Activated naive CD4-positive, alpha-beta T cell treated with anti-CD3 and anti-CD28 coated beads, Interleukin-2, amount 50 U/mL, for 72 hours (primary cell): Measurements from ENCODE around the gene TAL1. TPM values are rescaled to one million over a fixed set of nuclear protein-coding genes. Genes with fewer than 3 reads are reported as not detected.
A peak's percentile ranks its signal among the peaks of the same experiment; 100 is the strongest.
"Not testable (repeated sequence)": the region's sequence is repeated elsewhere in the genome, so short reads cannot be mapped to it uniquely, and the experiment has no call there.

Experiments used
- ATAC-seq, 2 donors: fragments of 150-1000 bp; cut with Tn5 transposase; 2 replicates each; pipeline ENCODE4 v1.10.0; 2021; ENCODE audit warnings: mild to moderate bottlenecking in 2 of 2, moderate library complexity in 2 of 2
- DNase-seq, 2 donors: peaks; one replicate each; pipeline ENCODE4 v3.0.0; 2021 to 2022; ENCODE audit warnings: low spot score in 2 of 2
- H3K27ac Mint-ChIP-seq, 2 donors: one replicate each; pipeline ENCODE4 v1.8.0; 2022; ENCODE audit warnings: mild to moderate bottlenecking in 2 of 2, mixed read lengths in 2 of 2
- H3K36me3 Mint-ChIP-seq, 2 donors: one replicate each; pipeline ENCODE4 v1.8.0; 2022; ENCODE audit warnings: mixed read lengths in 2 of 2
- H3K9me3 Mint-ChIP-seq, 2 donors: one replicate each; pipeline ENCODE4 v1.8.0; 2022; ENCODE audit warnings: mixed read lengths in 2 of 2
- total RNA-seq, 2 donors: library from RNA; stranded (reverse); gene quantifications; one replicate each; pipeline ENCODE4 v1.2.3, GENCODE V29; 2022

TAL1 gene
- total RNA-seq = under 1 TPM; 0.11 to 0.14 TPM

DNA sequence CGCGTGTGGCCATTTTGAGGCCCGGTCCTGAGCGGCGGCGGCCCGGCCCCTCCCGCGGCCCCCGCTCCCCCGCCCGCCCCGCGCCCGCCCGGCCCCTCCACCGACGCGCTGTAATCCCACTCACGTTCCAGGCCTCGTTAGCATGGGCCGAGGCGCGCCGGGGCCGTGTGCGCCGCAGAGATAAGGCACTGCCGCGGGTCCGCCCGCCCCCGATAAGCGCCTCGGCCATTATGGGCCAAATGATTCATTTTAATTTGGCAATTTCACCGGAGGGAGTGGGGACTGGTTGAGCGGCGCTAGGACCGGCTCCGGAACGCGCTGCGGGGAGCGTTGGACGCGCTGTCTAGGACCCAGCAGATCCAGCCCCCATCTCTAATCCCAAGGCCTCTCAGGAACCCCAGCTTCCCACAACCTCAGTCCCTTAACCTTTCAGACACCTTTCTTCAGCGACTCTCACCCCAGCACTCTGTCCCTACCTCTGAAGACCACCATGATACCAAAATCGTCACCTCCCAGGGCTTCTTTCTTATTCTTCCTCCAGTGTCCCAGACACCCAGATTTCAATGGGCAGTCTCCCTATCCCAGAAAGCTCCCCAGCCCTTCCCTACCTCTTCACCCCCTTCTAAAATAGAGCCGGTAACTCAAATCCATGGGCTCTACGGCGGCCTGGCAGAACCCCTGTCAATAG, at the start of gene TAL1:
TAL1 (minus strand) TSS at position 39 of the 688 bp plus-strand sequence. CDS start 6,337 bp downstream, outside the sequence.
- no peak for DNase-seq
- peaks cover 6 to 10% of the 10 kb centered on the region in 2 donors for H3K36me3 Mint-ChIP-seq
- peak in 1 of 2 donors; percentile 39 for ATAC-seq
- peak within 1 kb of the TSS in 1 of 2 donors; percentile 9 for H3K27ac Mint-ChIP-seq
- no peaks in the 10 kb centered on the region for H3K9me3 Mint-ChIP-seq

DNA sequence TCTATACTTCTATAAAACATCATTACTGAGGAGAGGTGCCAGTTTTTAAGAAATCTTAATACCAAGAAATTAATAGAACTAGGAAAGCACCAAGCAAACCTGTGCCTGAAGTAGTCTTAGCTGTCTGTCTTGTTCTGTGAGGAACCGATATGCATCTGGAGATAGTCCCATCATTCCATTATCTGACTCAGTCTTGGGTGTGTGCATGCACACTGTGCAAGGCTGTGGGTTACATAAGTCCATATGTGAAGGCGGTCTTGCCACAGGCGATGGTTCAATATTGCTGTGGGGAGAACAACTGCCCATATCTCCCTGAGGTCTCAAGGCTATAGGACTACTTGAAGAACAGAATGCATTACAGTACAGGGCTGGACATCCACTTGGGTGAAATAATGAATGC, 48.1 kb upstream of the TAL1 start:
- Mint-ChIP-seq H3K9me3 (no peaks in the 10 kb centered on the region), H3K27ac (no peak overlapping the region), H3K36me3 (peaks cover 16 to 24% of the 10 kb centered on the region in 2 donors)
- ATAC-seq (no peak), DNase-seq (no peak)

DNA sequence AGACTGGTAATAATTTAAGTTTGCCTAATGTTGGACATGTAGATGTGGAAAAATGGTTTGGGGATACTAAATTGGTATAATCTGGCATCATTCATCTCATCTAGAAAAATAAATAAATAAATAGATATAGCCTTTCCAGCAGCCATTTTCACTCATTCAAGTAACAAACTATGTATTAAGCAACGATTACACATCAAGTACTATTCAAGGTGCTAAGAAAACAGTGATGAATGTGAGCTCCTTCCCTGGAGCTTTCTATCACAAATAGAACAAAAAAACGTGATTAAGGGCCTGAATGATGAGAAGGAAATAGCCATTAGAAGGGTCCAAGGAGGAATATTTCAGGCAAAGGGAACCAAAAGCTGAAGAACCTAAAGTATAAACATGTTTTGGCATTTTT, 44.8 kb upstream of the TAL1 start:
- no peaks in the 10 kb centered on the region for H3K9me3 Mint-ChIP-seq
- ATAC-seq = no peak
- no peak overlapping the region for H3K27ac Mint-ChIP-seq
- DNase-seq = no peak
- peaks cover 16 to 21% of the 10 kb centered on the region in 2 donors for H3K36me3 Mint-ChIP-seq

DNA sequence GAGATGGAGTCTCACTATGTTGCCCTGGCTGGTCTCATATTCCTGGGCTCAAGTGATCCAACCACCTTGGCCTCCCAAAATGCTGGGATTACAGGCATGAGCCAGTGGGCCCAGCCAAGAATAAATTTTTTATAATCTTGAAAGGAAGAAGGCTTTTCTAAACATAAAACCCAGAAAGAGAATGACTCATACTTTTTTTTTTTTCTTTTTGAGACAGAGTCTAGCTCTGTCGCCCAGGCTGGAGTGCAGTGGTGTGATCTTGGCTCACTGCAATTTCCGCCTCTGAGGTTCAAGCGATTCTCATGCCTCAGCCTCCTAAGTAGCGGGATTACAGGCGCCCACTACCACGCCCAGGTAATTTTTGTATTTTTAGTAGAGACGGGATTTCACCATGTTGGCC, 43.8 kb upstream of the TAL1 start:
- not testable (repeated sequence) for H3K9me3 Mint-ChIP-seq, DNase-seq, H3K27ac Mint-ChIP-seq, ATAC-seq
- peaks cover 15 to 16% of the 10 kb centered on the region in 2 donors for H3K36me3 Mint-ChIP-seq

DNA sequence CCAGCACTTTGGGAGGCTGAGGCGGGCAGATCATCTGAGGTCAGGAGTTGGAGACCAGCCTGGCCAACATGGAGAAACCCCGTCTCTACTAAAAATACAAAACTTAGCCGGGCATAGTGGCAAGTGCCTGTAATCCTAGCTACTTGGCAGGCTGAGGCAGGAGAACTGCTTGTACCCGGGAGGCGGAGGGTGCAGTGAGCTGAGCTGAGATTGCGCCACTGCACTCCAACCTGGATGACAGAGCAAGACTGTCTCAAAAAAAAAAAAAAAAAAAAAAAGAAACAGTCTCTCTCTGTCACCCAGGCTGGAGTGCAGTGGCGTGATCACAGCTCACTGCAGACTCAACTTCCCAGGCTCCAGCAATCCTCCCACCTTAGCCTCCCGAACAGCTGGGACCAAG, 33.5 kb upstream of the TAL1 start:
- Mint-ChIP-seq H3K27ac (peak overlapping the region in 1 of 2 donors; percentile 29), H3K36me3 (peaks cover 10 to 28% of the 10 kb centered on the region in 2 donors)
- not testable (repeated sequence) for ATAC-seq, DNase-seq, H3K9me3 Mint-ChIP-seq

DNA sequence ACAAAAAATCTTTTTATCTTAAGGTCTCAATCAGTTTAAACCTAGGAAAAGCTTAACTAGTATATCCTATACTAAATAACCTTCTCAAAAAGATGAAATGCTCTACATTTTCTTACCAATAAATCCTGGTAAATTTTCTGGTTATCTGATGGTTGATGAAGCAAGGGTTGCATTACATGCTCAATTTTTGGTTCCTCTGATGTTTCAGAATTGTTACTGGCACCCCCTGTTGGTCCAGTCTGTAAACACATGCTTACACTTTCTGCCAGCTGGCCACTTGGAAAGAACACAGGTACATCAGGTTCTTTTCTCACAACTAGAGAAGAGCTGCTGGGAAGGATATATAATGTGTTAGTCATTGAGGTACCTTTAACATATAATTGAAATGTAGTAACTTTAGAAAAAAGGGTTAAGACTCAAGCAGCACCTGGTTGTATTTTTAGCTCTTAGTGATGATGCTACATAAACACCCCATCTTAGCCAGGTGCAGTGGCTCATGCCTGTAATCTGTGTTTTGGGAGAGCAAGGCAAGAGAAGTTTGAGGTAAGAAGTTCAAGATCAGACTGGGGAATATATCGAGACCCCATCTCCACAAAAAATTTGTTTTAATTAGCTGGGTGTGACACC, 30.9 kb upstream of the TAL1 start:
- Mint-ChIP-seq H3K9me3 (no peaks in the 10 kb centered on the region), H3K27ac (no peak overlapping the region), H3K36me3 (peaks cover 10 to 28% of the 10 kb centered on the region in 2 donors)
- DNase-seq (peak in 1 of 2 donors; percentile 42), ATAC-seq (peak in 1 of 2 donors; percentile 53)

DNA sequence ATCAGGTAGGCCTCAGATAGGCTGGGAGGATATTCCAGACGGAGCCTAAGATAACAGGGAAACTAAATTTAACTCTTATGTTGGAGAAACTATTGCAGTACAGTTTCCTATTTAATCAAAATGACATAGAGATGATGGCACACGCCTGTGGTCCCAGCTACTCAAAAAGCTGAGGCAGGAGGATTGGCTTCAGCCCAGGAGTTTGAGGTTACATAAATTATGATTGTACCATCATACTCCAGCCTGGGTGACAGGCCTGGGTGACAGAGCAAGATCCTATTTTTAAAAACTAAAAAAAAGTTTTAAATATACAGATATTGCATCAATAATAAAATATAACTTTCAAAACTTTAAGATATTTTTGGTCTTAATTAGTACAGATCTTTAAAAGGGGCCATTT, 25.2 kb upstream of the TAL1 start:
- Mint-ChIP-seq H3K36me3 (peaks cover 0 to 15% of the 10 kb centered on the region in 2 donors), H3K9me3 (no peaks in the 10 kb centered on the region), H3K27ac (no peak overlapping the region)
- ATAC-seq (no peak), DNase-seq (no peak)

DNA sequence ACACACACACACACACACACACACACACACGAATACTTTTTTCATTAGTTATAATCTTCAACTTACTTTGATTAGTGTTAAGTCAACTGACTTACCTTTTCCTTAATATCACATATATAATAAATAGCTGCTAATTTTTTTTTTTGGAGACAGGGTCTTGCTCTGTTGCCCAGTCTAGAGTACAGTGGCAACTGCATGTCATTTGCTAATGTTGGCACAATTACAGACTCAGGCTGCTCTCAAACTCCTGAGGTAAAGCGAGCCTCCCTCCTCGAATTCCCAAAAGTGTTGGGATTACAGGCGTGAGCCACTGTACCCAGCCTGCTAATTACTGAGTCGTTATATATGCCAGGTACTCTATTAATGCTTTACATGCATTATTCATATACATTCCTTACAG, 20.8 kb upstream of the TAL1 start:
- DNase-seq (no peak), ATAC-seq (no peak)
- Mint-ChIP-seq H3K27ac (no peak overlapping the region), H3K36me3 (peaks cover 2 to 4% of the 10 kb centered on the region in 2 donors), H3K9me3 (no peaks in the 10 kb centered on the region)

DNA sequence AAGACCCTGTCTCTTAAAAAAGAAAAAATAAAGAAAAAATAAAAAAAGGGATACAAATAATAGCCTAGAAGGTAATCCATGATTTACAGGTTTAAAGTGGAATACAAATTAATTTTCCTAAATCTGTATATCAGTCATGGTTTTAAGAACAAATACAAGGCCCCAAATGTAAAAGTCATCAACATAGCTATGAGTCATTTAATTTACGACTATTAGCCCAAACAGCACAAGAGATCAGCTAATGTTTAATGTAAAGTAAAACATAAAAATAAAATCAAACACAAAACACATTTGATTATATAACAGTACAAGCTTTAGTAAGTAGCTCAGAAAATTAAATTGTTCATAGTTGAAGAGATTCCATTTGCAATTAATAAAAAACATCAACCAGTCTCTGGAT, 20.3 kb upstream of the TAL1 start:
- H3K9me3 Mint-ChIP-seq = no peaks in the 10 kb centered on the region

DNA sequence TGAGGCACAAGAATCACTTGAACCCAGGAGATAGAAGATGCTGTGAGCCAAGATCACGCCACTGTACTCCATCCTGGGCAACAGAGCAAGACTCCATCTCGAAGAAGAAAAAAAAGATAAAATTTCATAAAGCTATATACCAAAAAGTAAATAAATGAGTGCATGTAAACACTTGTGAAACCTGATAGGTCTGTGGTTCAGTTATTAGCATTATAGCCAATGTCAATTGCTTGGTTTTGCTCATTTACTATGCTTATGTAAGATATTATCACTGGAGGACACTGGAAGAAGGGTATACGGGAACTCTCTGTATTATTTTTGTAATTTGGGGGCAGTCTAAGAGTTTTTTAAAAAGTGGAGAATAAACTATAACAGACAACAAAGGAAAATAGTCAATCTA, 17.7 kb upstream of the TAL1 start:
- Mint-ChIP-seq H3K36me3 (peaks cover 0 to 4% of the 10 kb centered on the region in 2 donors), H3K9me3 (no peaks in the 10 kb centered on the region), H3K27ac (no peak overlapping the region)
- ATAC-seq (no peak), DNase-seq (no peak)

More for the DNA sequence above, 20.3 kb upstream of the TAL1 start:
- Mint-ChIP-seq H3K27ac (no peak overlapping the region), H3K36me3 (peaks cover 0 to 4% of the 10 kb centered on the region in 2 donors)
- no peak for ATAC-seq
- no peak for DNase-seq

DNA sequence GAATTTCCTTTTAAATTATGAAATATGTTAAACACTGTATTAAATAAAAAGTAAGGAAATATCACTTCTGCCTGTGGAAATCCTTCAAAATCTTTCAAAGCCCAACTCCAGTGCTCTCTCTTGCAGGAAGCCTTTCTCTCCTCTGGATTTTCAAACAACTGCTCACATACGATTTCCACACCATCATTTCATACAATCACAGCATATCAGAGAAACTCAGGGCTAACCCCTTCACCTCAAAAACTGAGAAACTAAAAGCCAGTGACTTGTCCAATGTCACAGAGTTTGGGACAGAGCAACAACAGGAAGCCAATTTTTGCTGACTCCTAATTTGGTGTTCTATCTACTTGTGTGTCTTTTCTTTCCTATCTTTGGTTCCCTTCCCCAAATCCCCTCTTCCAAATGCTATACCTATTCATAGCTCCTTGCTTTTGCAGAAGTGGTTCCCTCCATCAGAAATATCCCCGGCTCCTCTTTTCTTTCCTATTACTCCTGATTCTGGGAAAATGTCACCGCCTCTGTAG, 12.4 kb upstream of the TAL1 start:
- ATAC-seq (no peak), DNase-seq (no peak)
- no peaks in the 10 kb centered on the region for H3K36me3 Mint-ChIP-seq
- no peaks in the 10 kb centered on the region for H3K9me3 Mint-ChIP-seq
- no peak overlapping the region for H3K27ac Mint-ChIP-seq

DNA sequence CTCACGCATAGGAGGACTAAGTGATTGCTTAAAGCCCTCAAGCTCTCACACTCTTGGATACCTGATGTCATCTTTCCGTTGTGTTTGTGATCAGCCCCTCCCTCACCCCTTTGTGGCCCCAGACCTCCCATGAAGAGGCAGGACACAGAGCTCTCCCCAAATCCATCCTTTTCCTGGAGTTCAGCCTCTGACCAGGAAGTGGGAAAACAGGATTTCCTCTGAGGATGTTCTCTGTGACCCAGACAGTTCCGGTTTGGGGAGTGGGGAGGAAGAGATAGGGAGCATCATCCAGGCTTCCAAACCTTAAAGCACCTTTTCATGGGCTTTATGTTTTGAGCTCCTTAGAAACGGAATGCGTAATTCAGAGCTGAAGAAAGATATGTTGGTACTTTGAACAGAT, 11.9 kb upstream of the TAL1 start:
- ATAC-seq (no peak), DNase-seq (no peak)
- Mint-ChIP-seq H3K36me3 (no peaks in the 10 kb centered on the region), H3K9me3 (no peaks in the 10 kb centered on the region), H3K27ac (no peak overlapping the region)

DNA sequence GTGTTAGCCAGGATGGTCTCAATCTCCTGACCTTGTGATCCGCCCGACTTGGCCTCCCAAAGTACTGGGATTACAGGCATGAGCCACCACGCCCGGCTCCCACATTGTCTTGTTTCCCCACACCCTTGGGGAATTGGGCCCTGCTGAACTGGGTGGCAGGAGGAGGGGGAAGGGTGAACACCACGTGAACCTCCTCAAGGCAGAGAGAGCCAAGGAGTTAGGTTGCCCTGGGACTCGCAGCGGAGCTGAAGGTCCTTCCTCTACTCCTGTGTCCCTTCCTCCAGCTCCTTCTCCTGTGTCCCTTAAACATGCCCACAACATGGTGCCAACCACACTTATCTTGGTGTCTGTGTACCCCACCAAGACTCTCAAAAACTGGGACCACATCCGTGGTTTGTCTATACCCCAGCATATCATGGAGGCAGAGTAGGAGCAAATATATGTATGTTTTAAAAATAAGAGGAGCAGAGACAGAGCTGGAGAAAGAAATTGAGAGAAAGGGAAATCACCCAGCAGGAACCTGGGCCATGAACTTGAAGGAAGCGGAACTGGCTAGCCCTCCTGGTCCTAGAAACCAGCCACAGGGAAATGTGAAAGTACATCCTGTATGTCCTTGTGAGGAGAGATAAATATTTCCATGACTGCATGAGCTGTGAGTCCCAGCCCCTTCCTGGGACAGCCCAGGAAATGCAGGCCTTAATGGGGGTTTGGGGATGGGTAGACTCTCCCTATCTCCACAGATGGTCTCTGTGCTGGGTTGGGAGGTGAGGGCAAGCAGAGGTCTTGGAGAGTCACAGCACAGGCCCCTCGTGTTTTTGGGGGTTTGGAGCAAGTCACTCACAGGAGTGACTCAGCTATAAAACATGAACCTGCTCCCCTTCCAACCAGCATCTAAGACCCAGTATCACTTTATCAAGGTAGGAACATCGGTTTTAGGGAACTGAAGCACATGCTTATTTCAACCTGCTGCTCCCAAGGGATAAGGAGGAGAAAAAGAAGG, 9.4 kb upstream of the TAL1 start:
- DNase-seq (no peak), ATAC-seq (no peak)
- no peak overlapping the region for H3K27ac Mint-ChIP-seq
- H3K9me3 Mint-ChIP-seq = no peaks in the 10 kb centered on the region
- H3K36me3 Mint-ChIP-seq = no peaks in the 10 kb centered on the region

DNA sequence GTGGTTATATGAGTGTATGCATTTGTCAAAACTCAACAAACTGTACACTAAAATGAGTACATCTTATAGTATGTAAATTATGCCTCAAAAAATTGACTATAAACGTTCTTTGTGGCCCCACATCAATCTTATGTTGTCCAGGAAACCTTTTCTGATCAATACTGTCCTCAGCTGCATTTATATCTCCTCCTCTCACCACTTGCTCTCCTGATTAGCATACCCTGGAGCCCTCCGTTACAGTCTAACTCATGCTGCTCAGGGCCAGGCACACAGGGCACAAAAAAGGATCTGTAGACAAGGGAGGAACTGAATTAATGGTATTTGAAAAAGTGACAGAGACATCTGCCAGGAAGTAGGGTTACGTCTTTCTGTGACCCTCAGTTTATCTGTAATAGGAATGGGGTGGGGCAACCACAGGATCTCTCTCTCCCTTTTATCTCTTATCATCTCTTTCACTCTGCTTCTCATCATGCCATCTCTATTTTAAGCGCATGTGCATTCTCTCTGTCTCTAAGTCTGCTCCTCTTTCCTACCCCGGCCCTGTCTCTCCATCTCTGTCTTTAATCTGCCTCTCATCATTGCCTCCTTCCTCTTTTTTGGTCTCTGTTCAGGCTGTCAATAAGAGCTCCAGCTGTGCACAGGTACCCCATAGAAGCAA, 7.0 kb upstream of the TAL1 start:
- DNase-seq (no peak), ATAC-seq (peak in 1 of 2 donors; percentile 40)
- H3K36me3 Mint-ChIP-seq = no peaks in the 10 kb centered on the region
- H3K9me3 Mint-ChIP-seq = no peaks in the 10 kb centered on the region
- no peak overlapping the region for H3K27ac Mint-ChIP-seq

DNA sequence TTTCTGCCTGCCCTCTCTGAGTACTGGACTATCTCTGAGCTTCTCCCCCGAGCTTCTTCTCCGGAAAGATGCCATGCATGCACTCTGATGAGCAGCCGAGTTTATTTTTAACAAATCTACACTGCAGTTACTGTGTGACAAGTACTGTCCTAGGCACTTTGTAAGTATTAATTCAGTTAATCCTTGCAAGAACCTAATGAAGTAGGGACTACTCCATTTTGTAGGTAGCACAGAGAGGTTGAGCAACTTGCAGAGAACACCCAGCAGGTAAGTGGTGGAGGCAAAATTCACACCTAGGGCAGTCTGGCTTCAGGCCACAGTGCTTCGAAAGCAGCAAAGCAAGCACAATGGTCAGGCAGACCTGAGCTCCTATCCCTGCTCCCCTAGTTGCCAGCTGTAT, 3.8 kb upstream of the TAL1 start:
- ATAC-seq (no peak), DNase-seq (peak in 1 of 2 donors; percentile 23)
- Mint-ChIP-seq H3K36me3 (peaks cover 6% of the 10 kb centered on the region in 2 donors), H3K27ac (no peak overlapping the region), H3K9me3 (no peaks in the 10 kb centered on the region)

DNA sequence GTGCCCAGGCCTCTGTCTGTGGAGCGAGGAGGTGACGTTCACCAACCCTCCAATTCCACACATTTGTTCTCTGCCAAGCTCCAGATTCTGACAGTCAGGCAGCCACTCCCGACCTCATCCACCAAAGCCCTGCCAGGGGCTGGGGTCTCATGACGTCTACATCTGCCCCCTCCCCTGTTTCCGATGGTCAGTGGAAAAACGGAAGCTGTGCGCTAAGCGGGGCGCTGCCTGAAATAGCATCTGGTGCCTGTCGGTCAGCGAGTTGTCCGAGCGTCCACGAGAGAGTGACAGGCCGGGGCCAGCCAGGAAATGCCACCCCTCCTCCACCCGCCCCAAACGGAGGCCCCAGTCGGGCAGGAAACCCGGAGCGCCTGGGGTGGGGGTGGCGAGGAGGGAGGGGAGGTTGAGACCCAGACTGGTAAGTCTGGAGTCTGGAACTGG, 3.2 kb upstream of the TAL1 start:
- Mint-ChIP-seq H3K9me3 (no peaks in the 10 kb centered on the region), H3K27ac (no peak overlapping the region), H3K36me3 (peaks cover 6% of the 10 kb centered on the region in 2 donors)
- peak in 1 of 2 donors; percentile 42 for DNase-seq
- ATAC-seq = no peak
